A172 (cell line): ENCODE measurements around the gene RAB11FIP3. TPM values are rescaled to one million over a fixed set of nuclear protein-coding genes. Genes with fewer than 3 reads are reported as not detected.
A peak's percentile ranks its signal among the peaks of the same experiment; 100 is the strongest.
"Not testable (repeated sequence)": the region's sequence is repeated elsewhere in the genome, so short reads cannot be mapped to it uniquely, and the experiment has no call there.

ENCODE experiments used
- DNase-seq: peaks from one replicate; pipeline ENCODE4 v3.0.0-alpha.2; 2015; ENCODE audit warnings: low spot score
- total RNA-seq: library from RNA; depleted of rRNA; stranded (reverse); fragments of >200 nt; shearing (Covaris generic); gene quantifications from 2 replicates; pipeline ENCODE4 v1.2.3, GENCODE V29; 2014

The RAB11FIP3 gene
- total RNA-seq, 1 experiment from 2014 or later = 22.0 TPM

GRCh38 chr16:494676-495075 is 69.2 kb downstream of the RAB11FIP3 start:
- DNase-seq = not testable (repeated sequence)

GRCh38 chr16:495127-495748 is 69.8 kb downstream of the RAB11FIP3 start:
- DNase-seq = peak; percentile 28

- DNase-seq = no peak
These were observed 70.8 kb downstream of the RAB11FIP3 start for GRCh38 chr16:496097-496886.

GRCh38 chr16:497258-497657 is 71.8 kb downstream of the RAB11FIP3 start:
- DNase-seq = no peak

- no peak for DNase-seq
These were observed 74.5 kb downstream of the RAB11FIP3 start for GRCh38 chr16:499924-500323.

- DNase-seq = no peak
These were observed 75.3 kb downstream of the RAB11FIP3 start for GRCh38 chr16:500709-501108.

- no peak for DNase-seq
These were observed 76.9 kb downstream of the RAB11FIP3 start for GRCh38 chr16:502179-502943.

- no peak for DNase-seq
These were observed 78.0 kb downstream of the RAB11FIP3 start for GRCh38 chr16:503150-504071.

- no peak for DNase-seq
These were observed 80.2 kb downstream of the RAB11FIP3 start for GRCh38 chr16:505479-506245.

- no peak for DNase-seq
These were observed 80.7 kb downstream of the RAB11FIP3 start for GRCh38 chr16:506246-506546.

GRCh38 chr16:507527-507926 is 82.1 kb downstream of the RAB11FIP3 start:
- DNase-seq = not testable (repeated sequence)

- DNase-seq = no peak
These were observed 82.5 kb downstream of the RAB11FIP3 start for GRCh38 chr16:507996-508395.

- no peak for DNase-seq
These were observed 83.7 kb downstream of the RAB11FIP3 start for GRCh38 chr16:508884-509736.

GRCh38 chr16:510066-510825 is 84.8 kb downstream of the RAB11FIP3 start:
- DNase-seq = no peak

- DNase-seq = no peak
These were observed 87.4 kb downstream of the RAB11FIP3 start for GRCh38 chr16:512802-513201.

GRCh38 chr16:513950-514349 is 88.5 kb downstream of the RAB11FIP3 start:
- no peak for DNase-seq

- DNase-seq = no peak
These were observed 89.9 kb downstream of the RAB11FIP3 start for GRCh38 chr16:515175-515938.

GRCh38 chr16:515939-516226 is 90.4 kb downstream of the RAB11FIP3 start:
- DNase-seq = no peak

GRCh38 chr16:516301-516700 is 90.9 kb downstream of the RAB11FIP3 start:
- DNase-seq = no peak
